ENCODE results near the gene BCAT1.
"Not testable (repeated sequence)": the region's sequence is repeated elsewhere in the genome, so short reads cannot be mapped to it uniquely, and the experiment has no call there.

BCAT1 gene

DNA sequence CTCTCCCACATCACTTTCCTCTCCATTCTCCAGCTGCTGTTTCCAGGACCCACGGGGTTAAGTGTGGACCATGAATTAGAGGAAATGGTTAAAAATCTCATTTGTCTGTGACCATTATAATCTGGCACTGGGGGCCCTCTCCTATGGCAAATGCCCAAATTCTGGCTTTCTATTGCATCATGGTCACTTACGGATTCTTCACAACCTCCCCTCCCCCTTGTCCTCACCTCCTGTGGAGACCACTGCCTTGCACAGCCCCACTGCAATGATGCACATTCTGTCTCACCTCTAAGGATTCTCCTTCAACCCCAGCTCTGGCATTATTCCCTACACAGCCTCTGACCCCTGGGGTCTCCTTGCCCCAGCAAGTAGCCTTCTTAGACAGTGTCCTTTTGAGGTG is 18.9 kb downstream of the BCAT1 start:
- H3F3A ChIP-seq (ENCODE audit: insufficient read depth) = peaks cover 11% of the 10 kb centered on the region; the same call in 1 of the 2 replicates
- H3K27me3 ChIP-seq (ENCODE audit: low read length) = no peaks in the 10 kb centered on the region
- no peak overlapping the region for H3K27ac ChIP-seq (ENCODE audit: low read depth, low read length)
- no peak overlapping the region for H3K4me3 ChIP-seq (ENCODE audit: insufficient read depth, low read length, poor library complexity, severe bottlenecking)
- H3K9me3 ChIP-seq (ENCODE audit: insufficient read depth, low read length) = no peaks in the 10 kb centered on the region
- H3K79me2 ChIP-seq (ENCODE audit: insufficient read depth, low read length) = peaks cover 55% of the 10 kb centered on the region
- no peak overlapping the region for H3K4me2 ChIP-seq (ENCODE audit: low read depth, low read length, poor library complexity, severe bottlenecking)
- no peaks in the 10 kb centered on the region for H4K20me1 ChIP-seq (ENCODE audit: low read depth, low read length)
- H3K9ac ChIP-seq (ENCODE audit: low read length) = no peak overlapping the region
- no peaks in the 10 kb centered on the region for H3K36me3 ChIP-seq (ENCODE audit: low read length)
- no peak for TF ChIP-seq CTCF (IDR thresholded peaks at IDR 0.05; ENCODE audit: insufficient read depth, low read length, poor library complexity, severe bottlenecking)
- TF ChIP-seq EZH2phosphoT487 (conservative IDR thresholded peaks at IDR 0.05; ENCODE audit: low read length) = no peak
- H2AFZ ChIP-seq (ENCODE audit: low read depth, low read length, severe bottlenecking) = no peak overlapping the region
- no peaks in the 10 kb centered on the region for H3K9me2 ChIP-seq (replicated peaks; ENCODE audit: insufficient read depth, low read length)

DNA sequence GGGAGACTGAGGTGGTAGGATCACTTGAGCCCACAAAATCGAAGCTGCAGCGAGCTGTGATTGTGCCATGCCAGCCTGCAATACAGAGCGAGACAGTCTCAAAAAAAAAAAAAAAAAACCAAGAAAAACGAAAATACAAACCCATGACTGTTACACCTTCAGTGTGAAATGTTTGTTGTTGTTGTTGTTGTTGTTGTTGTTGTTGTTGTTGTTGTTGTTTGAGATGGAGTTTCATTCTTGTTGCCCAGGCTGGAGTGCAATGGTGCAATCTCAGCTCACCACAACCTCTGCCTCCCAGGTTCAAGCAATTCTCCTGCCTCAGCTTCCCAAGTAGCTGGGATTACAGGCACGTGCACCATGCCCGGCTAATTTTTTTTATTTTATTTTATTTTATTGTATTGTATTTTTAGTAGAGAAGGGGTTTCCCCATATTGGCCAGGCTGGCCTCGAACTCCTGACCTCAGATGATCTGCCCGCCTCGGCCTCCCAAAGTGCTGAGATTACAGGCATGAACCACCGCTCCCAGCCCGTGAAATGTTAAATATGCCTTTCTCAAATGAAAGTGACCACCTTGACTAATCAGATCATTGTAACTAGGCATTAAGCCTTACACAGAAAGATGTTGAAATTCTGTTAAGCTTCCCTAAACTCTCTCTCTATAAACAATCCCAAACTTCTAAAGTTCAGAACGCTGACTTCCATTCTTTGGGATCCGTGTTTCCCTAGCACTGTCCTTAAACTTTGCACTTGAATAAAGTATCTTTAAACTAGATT is 20.2 kb downstream of the BCAT1 start:
- H3K9ac ChIP-seq (ENCODE audit: low read length); H3K27me3 ChIP-seq (ENCODE audit: low read length); H3K9me2 ChIP-seq (replicated peaks; ENCODE audit: insufficient read depth, low read length); H2AFZ ChIP-seq (ENCODE audit: low read depth, low read length, severe bottlenecking); H4K20me1 ChIP-seq (ENCODE audit: low read depth, low read length); H3K9me3 ChIP-seq (ENCODE audit: insufficient read depth, low read length); H3K27ac ChIP-seq (ENCODE audit: low read depth, low read length); H3K4me2 ChIP-seq (ENCODE audit: low read depth, low read length, poor library complexity, severe bottlenecking); H3K36me3 ChIP-seq (ENCODE audit: low read length); H3K4me3 ChIP-seq (ENCODE audit: insufficient read depth, low read length, poor library complexity, severe bottlenecking): not testable (repeated sequence)
- Histone ChIP-seq H3F3A (ENCODE audit: insufficient read depth) (peaks cover 11% of the 10 kb centered on the region; the same call in 1 of the 2 replicates), H3K79me2 (ENCODE audit: insufficient read depth, low read length) (peaks cover 59% of the 10 kb centered on the region)

DNA sequence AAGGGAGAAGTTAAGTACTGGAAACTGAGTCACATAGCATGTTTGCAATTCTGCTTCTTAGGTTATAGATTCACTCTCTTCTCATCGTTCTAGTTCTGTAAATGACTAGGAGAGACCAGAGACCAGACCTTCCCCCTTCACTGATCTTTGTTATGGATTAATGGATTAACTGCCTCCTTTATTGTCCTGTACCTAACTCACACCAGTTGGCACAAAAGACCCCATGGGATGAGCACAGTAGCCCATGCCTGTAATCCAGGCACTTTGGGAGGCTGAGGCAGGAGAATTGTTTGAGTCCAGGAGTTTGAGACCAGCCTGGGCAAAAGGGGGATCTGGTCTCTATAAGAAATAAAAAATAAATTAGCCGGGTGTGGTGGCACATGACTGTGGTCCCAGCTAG is 20.8 kb downstream of the BCAT1 start:
- H3K9me2 ChIP-seq (replicated peaks; ENCODE audit: insufficient read depth, low read length) = no peaks in the 10 kb centered on the region
- H3K9ac ChIP-seq (ENCODE audit: low read length) = no peak overlapping the region
- H3K27ac ChIP-seq (ENCODE audit: low read depth, low read length) = no peak overlapping the region
- H3F3A ChIP-seq (ENCODE audit: insufficient read depth) = peaks cover 11% of the 10 kb centered on the region; the same call in 1 of the 2 replicates
- no peak overlapping the region for H3K4me3 ChIP-seq (ENCODE audit: insufficient read depth, low read length, poor library complexity, severe bottlenecking)
- H4K20me1 ChIP-seq (ENCODE audit: low read depth, low read length) = no peaks in the 10 kb centered on the region
- no peaks in the 10 kb centered on the region for H3K9me3 ChIP-seq (ENCODE audit: insufficient read depth, low read length)
- peaks cover 59% of the 10 kb centered on the region for H3K79me2 ChIP-seq (ENCODE audit: insufficient read depth, low read length)
- H3K4me2 ChIP-seq (ENCODE audit: low read depth, low read length, poor library complexity, severe bottlenecking) = no peak overlapping the region
- no peak overlapping the region for H2AFZ ChIP-seq (ENCODE audit: low read depth, low read length, severe bottlenecking)
- no peaks in the 10 kb centered on the region for H3K36me3 ChIP-seq (ENCODE audit: low read length)
- no peaks in the 10 kb centered on the region for H3K27me3 ChIP-seq (ENCODE audit: low read length)
- TF ChIP-seq CTCF (IDR thresholded peaks at IDR 0.05; ENCODE audit: insufficient read depth, low read length, poor library complexity, severe bottlenecking) (no peak), EZH2phosphoT487 (conservative IDR thresholded peaks at IDR 0.05; ENCODE audit: low read length) (no peak)

DNA sequence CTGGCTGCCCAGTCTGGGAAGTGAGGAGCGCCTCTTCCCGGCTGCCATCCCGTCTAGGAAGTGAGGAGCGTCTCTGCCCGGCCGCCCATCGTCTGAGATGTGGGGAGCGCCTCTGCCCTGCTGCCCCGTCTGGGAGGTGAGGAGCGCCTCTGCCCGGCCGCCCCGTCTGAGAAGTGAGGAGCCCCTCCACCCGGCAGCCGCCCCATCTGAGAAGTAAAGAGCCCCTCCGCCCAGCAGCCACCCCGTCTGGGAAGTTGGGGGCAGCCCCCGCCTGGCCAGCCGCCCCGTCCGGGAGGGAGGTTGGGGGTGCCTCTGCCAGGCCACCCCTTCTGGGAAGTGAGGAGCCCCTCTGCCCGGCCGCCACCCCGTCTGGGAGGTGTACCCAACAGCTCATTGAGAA is 22.8 kb downstream of the BCAT1 start:
- H3K9me3 ChIP-seq (ENCODE audit: insufficient read depth, low read length); H3K27ac ChIP-seq (ENCODE audit: low read depth, low read length); H3K9me2 ChIP-seq (replicated peaks; ENCODE audit: insufficient read depth, low read length); H2AFZ ChIP-seq (ENCODE audit: low read depth, low read length, severe bottlenecking); H3K36me3 ChIP-seq (ENCODE audit: low read length); H3K4me2 ChIP-seq (ENCODE audit: low read depth, low read length, poor library complexity, severe bottlenecking); H3K27me3 ChIP-seq (ENCODE audit: low read length); H3K9ac ChIP-seq (ENCODE audit: low read length); H4K20me1 ChIP-seq (ENCODE audit: low read depth, low read length); H3F3A ChIP-seq (ENCODE audit: insufficient read depth); H3K4me3 ChIP-seq (ENCODE audit: insufficient read depth, low read length, poor library complexity, severe bottlenecking): not testable (repeated sequence)
- peaks cover 72% of the 10 kb centered on the region for H3K79me2 ChIP-seq (ENCODE audit: insufficient read depth, low read length)

All from SU-DHL-6 (cell line).